Activated T-cell treated with anti-CD3 and anti-CD28 coated beads for 4 hours (primary cell): ENCODE data around the gene CHCHD6.

Experiments
- DNase-seq: peaks from one replicate; pipeline ENCODE4 v3.0.0-alpha.2; 2020

The CHCHD6 gene

GRCh38 chr3:126870608-126871210 is 166.7 kb downstream of the CHCHD6 start:
- no peak for DNase-seq

- no peak for DNase-seq
Observed at GRCh38 chr3:126872701-126873342, 168.8 kb downstream of the CHCHD6 start.

GRCh38 chr3:126873416-126873815 is 169.4 kb downstream of the CHCHD6 start:
- DNase-seq = no peak

GRCh38 chr3:126878664-126879063 is 174.6 kb downstream of the CHCHD6 start:
- DNase-seq = no peak

- DNase-seq = no peak
Observed at GRCh38 chr3:126880901-126881300, 176.9 kb downstream of the CHCHD6 start.

GRCh38 chr3:126881861-126882260 is 177.8 kb downstream of the CHCHD6 start:
- no peak for DNase-seq

- no peak for DNase-seq
Observed at GRCh38 chr3:126883241-126883640, 179.2 kb downstream of the CHCHD6 start.

GRCh38 chr3:126885425-126885824 is 181.4 kb downstream of the CHCHD6 start:
- DNase-seq = no peak

- no peak for DNase-seq
Observed at GRCh38 chr3:126886217-126886616, 182.2 kb downstream of the CHCHD6 start.

- no peak for DNase-seq
Observed at GRCh38 chr3:126887686-126888085, 183.6 kb downstream of the CHCHD6 start.

GRCh38 chr3:126888186-126888760 is 184.2 kb downstream of the CHCHD6 start:
- no peak for DNase-seq

- no peak for DNase-seq
Observed at GRCh38 chr3:126889276-126890201, 185.5 kb downstream of the CHCHD6 start.

- DNase-seq = no peak
Observed at GRCh38 chr3:126891141-126891540, 187.1 kb downstream of the CHCHD6 start.

GRCh38 chr3:126891791-126892190 is 187.8 kb downstream of the CHCHD6 start:
- no peak for DNase-seq

- no peak for DNase-seq
Observed at GRCh38 chr3:126893651-126894050, 189.6 kb downstream of the CHCHD6 start.

GRCh38 chr3:126894475-126894874 is 190.4 kb downstream of the CHCHD6 start:
- no peak for DNase-seq

GRCh38 chr3:126895178-126896066 is 191.4 kb downstream of the CHCHD6 start:
- no peak for DNase-seq

GRCh38 chr3:126896067-126896441 is 192.0 kb downstream of the CHCHD6 start:
- no peak for DNase-seq

- DNase-seq = no peak
Observed at GRCh38 chr3:126896968-126897367, 192.9 kb downstream of the CHCHD6 start.

GRCh38 chr3:126897943-126898342 is 193.9 kb downstream of the CHCHD6 start:
- DNase-seq = no peak

GRCh38 chr3:126900859-126901540 is 197.0 kb downstream of the CHCHD6 start:
- no peak for DNase-seq

GRCh38 chr3:126901631-126902030 is 197.6 kb downstream of the CHCHD6 start:
- no peak for DNase-seq
